Endothelial cell (in vitro differentiated cells): ENCODE results near the gene B9D1. TPM values are rescaled to one million over a fixed set of nuclear protein-coding genes. Genes with fewer than 3 reads are reported as not detected.

Experiments used
- DNase-seq: peaks from one replicate; pipeline ENCODE4 v3.0.0; 2021; ENCODE audit warnings: low spot score
- H3K27ac Mint-ChIP-seq: one replicate; pipeline ENCODE4 v1.8.0; 2021; ENCODE audit warnings: mixed read lengths, inconsistent platforms; ENCODE audit not compliant: unreplicated experiment
- H3K27me3 Mint-ChIP-seq: one replicate; pipeline ENCODE4 v1.8.0; 2021; ENCODE audit warnings: mild to moderate bottlenecking, moderate library complexity, mixed read lengths, inconsistent platforms; ENCODE audit not compliant: unreplicated experiment
- H3K36me3 Mint-ChIP-seq: one replicate; pipeline ENCODE4 v1.8.0; 2021; ENCODE audit warnings: mild to moderate bottlenecking, low read depth, mixed read lengths, inconsistent platforms; ENCODE audit not compliant: unreplicated experiment
- H3K4me1 Mint-ChIP-seq: one replicate; pipeline ENCODE4 v1.8.0; 2021; ENCODE audit warnings: mild to moderate bottlenecking, mixed read lengths, inconsistent platforms; ENCODE audit not compliant: unreplicated experiment
- H3K4me3 Mint-ChIP-seq: one replicate; pipeline ENCODE4 v1.8.0; 2021; ENCODE audit warnings: mild to moderate bottlenecking, mixed read lengths, inconsistent platforms; ENCODE audit not compliant: unreplicated experiment
- H3K9me3 Mint-ChIP-seq: one replicate; pipeline ENCODE4 v1.8.0; 2021; ENCODE audit warnings: mixed read lengths, inconsistent platforms; ENCODE audit not compliant: unreplicated experiment
- CTCF ChIP-seq: fragments of 200-600 bp; sonication (generic); IDR thresholded peaks from one replicate; pipeline ENCODE4 v1.5.0; 2021; ENCODE audit warnings: antibody characterized with exemption; ENCODE audit not compliant: unreplicated experiment
- long read RNA-seq: library from polyadenylated mRNA; unstranded; transcript quantifications from one replicate; pipeline ENCODE4 v2.0.0, GENCODE V29; 2020; ENCODE audit not compliant: unreplicated experiment
- total RNA-seq: library from RNA; stranded (reverse); fragmentation: NEBNext Ultra II Directional; extraction: Animal tissue kit (Norgen Biotek cat#: 25700); gene quantifications from one replicate; pipeline ENCODE4 v1.2.1, GENCODE V29; 2021; ENCODE audit not compliant: unreplicated experiment

Gene B9D1
- 6.2 TPM for total RNA-seq
- long read RNA-seq, partial matches to known transcripts: 0 of 1 reads
- long read RNA-seq, other reads (novel, unspliced or antisense): 0 of 1 reads

GRCh38 chr17:19362277-19363113 is at the start of gene B9D1:
B9D1 (minus strand) TSS chr17:19362723; CDS start chr17:19362569, 154 bp downstream.
- H3K4me1 Mint-ChIP-seq: peaks cover 10% of the 10 kb centered on the region
- H3K9me3 Mint-ChIP-seq: no peaks in the 10 kb centered on the region
- peak; percentile 91 for DNase-seq
- TF ChIP-seq CTCF: peak; percentile 99
- peak within 1 kb of the TSS; percentile 91 for H3K4me3 Mint-ChIP-seq
- H3K27me3 Mint-ChIP-seq: peaks cover 17% of the 10 kb centered on the region
- no peaks in the 10 kb centered on the region for H3K36me3 Mint-ChIP-seq
- H3K27ac Mint-ChIP-seq: no peak within 1 kb of the TSS

- TF ChIP-seq CTCF: no peak
- peaks cover 7% of the 10 kb centered on the region for H3K27me3 Mint-ChIP-seq
- no peak overlapping the region for H3K4me3 Mint-ChIP-seq
- H3K9me3 Mint-ChIP-seq: no peaks in the 10 kb centered on the region
- H3K36me3 Mint-ChIP-seq: no peaks in the 10 kb centered on the region
- H3K27ac Mint-ChIP-seq: no peak overlapping the region
- DNase-seq: no peak
- H3K4me1 Mint-ChIP-seq: peaks cover 2% of the 10 kb centered on the region
These were observed 49.1 kb upstream of the B9D1 start for GRCh38 chr17:19411631-19412030.

GRCh38 chr17:19410875-19411620 is 48.5 kb upstream of the B9D1 start, which contains the start of gene RNF112:
RNF112 (plus strand) TSS chr17:19411232; CDS start chr17:19411409, 177 bp downstream.
- peaks cover 2% of the 10 kb centered on the region for H3K4me1 Mint-ChIP-seq
- peak within 1 kb of the TSS; percentile 2 for H3K27ac Mint-ChIP-seq
- H3K36me3 Mint-ChIP-seq: no peaks in the 10 kb centered on the region
- no peak within 1 kb of the TSS for H3K4me3 Mint-ChIP-seq
- peaks cover 7% of the 10 kb centered on the region for H3K27me3 Mint-ChIP-seq
- DNase-seq: no peak
- no peak for TF ChIP-seq CTCF
- no peaks in the 10 kb centered on the region for H3K9me3 Mint-ChIP-seq

- no peak for DNase-seq
- Mint-ChIP-seq H3K27me3 (peaks cover 6% of the 10 kb centered on the region), H3K36me3 (no peaks in the 10 kb centered on the region), H3K4me1 (peaks cover 2% of the 10 kb centered on the region), H3K27ac (peak overlapping the region; percentile 2), H3K9me3 (no peaks in the 10 kb centered on the region), H3K4me3 (no peak overlapping the region)
- TF ChIP-seq CTCF: no peak
These were observed 47.6 kb upstream of the B9D1 start for GRCh38 chr17:19410091-19410490.
